ENCODE measurements around the gene TCF7L1.
"Not testable (repeated sequence)": the region's sequence is repeated elsewhere in the genome, so short reads cannot be mapped to it uniquely, and the experiment has no call there.

Gene TCF7L1

DNA sequence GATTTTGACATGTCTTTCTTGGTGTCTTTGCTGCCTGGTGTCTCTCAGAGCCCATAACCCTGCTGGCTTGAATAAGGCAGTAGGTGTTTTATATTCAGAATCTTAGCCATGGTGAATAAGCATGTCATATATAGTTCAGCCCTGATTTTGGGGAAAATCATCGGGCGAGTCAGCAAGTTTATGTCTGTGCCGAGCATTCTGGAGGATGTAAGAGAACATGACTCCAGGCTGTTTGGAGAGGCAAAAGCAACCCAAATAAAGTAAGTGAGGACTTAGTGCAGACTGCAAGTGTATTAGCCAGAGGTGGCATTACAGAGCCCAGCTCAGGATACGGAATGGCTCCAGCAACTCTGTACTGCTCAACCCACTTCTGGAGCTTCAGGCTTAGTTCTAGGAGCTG lies 50.3 kb downstream of the TCF7L1 start:
- no peak for DNase-seq

DNA sequence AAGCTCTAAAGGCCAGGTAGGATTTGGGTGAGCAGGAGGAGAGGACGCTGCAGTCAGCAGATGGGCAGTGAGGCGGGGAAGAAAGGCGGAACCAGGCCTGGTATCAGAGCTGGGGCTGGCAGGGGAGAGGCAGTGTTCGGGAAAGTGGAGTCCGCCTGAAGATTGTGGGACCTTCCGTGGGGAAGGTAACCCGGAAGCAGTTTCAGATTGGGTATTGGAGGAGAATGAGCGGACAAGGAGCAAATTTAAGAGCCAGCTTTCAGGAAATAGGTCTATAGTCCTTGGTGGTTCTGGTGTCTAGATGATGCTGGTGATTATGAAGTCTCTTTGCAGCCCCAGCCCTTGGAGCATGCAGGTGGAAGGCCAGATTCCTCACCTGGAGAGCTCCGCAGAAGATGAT lies 51.0 kb downstream of the TCF7L1 start:
- no peak for DNase-seq

DNA sequence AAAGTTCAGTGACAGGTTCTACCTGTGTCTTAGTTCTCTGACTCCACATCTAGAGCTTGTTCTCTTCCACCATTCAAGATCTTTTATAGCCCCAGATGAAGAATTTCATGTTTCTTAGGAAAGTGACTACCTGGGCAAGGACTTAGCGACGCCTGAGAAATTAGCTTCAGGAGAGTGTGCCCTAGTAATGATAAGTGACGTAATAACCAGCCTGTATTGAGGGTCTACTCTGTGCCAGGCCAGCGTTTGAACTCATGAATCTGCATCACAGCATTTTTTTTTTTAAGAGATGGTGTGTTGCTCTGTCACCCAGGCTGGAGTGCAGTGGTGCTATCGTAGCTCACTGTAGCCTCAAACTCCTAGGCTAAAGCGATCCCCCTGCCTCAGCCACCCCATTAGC lies 51.8 kb downstream of the TCF7L1 start:
- DNase-seq = no peak

DNA sequence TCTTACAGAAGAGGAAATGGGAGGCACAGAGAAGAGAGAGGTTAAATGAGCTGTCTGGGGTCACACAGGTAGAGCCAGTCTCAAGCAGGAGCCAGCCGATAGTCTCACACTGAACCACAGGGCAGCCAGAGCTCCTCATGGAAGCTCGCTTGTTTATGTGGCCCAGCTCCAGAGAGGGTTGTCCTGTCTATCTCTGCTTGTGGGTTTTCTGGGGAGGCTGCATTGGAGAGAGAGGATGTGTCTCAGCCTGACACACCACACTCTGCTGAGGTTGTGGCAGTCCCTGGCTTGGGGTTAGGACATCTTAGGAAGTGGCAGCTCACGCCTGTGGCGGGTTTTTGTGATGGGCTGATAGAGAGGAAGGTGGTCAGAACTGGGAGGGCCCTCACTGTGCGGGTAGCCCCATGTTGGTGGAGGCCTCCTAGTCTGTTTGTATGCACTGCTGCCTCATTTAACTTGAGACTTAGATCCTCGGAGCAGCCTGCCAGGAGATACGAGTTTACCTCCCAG lies 52.3 kb downstream of the TCF7L1 start:
- no peak for DNase-seq

DNA sequence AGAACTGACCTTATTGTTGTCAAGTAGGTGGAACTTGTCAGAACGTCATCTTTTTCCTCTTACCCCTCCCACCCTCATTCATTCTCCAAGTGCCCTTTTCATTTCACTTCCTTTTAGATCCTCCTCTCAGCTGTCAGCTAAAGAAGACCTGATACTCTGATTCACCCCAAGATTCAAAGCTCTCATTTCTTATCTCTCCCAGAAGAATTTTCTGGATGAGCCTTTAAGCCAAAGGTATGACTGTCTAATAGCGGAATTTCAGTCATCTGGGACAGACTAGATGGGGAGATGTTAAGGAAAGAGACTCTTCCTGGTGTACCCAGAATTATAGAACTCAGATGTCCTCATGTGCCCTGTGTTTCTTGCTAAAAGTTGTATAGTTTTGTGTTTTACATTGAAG lies 53.9 kb downstream of the TCF7L1 start:
- DNase-seq = no peak

DNA sequence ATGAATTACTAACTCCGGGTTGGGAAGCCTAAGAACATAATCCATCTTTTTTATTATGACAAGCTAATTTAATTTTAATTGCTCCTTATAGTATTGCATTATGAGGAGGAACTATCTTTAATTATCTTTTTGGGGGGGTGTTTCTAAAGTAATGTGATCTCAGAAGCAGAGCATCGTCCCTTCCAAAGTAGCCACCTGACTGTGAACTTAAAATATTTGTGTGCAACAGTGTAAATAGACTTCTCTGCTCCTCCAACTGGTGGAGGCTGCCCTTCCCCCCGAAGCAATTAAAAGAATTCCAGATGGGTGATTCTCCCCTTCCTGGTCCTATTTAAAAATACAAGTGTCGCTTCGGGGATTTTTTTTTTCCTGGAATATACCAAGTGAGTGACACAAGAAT lies 55.7 kb downstream of the TCF7L1 start:
- DNase-seq = peak; percentile 37

DNA sequence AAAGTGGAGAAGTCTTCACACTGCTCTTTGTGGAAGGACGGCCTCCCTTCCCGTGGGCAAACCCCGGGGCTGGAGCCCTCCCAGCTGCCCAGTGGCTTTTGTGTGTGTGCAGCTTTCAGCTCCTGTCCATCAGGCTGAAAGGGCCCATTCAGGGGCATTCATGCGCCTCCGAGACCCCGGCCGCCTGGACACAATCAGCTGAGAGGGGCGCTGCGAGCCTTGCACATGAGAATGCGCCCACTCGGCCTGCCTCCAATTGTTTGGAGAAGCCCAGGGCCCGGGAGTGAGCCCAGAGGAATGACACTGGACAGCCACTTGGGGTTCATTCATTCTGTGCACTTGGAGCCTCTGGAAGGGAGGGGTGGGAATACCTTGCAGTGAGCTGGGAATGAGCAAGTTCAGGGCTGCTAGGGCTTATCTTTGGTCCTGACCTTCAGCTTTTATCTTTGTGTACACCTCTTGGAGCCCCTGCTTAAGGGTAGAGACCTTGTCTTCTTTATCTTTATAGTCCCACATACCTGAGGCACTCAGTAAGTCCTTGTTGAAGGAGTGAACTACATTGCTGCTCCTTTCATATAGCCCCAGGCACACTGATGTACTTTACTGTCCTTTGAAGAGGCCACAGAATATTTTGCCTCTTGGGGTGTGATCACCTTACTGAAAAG lies 56.5 kb downstream of the TCF7L1 start:
- no peak for DNase-seq

DNA sequence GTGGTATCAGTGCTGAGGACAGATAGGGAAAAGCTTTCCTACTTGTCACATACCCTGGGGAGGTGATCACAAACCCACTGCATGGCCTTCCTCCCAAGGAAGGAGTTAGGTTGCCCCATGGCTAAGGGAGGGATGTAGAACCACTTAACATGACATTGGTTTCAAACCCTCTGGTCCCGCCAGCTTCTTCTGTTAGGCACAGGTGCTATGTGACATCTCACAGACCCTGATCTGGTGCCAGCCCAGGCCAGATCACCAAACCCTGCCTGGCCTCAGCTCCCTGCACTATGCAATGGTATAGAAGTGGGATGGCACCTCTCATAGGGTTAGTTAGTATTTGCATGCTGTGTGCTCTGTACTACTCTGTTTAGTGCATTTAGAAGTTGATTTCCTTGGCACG lies 58.0 kb downstream of the TCF7L1 start:
- DNase-seq = no peak

DNA sequence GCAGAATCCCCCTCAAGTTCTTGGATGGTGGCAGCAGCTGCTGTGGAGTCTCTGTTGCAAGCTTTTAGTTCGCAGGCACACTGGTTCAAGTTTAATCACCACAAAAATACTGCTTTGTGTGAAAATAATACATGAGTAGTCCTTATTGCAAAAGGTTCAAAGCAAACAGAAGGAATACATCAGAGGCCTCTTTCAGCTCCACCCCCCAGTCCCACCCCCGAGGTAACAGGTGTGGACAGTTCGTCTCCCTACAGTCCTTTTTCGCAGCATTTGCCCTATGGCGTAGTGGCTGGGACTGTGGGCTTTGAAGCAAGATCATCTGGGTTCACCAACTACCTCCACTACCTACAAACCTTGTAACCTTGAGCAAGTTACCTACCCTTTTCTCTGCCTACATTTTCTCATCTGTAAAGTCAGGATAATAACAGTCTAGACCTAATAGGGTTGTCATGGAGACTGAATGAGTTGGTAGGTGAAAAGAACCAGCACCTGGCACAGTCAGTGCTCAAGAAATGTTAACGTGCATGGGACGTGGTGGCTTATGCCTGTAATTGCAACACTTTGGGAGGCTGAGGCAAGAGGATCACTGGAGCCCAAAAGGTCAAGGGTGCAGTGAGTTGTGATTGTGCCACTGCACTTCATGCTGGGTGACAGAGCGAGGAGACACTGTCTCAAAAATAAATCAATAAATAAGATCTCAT lies 61.7 kb downstream of the TCF7L1 start:
- no peak for DNase-seq

DNA sequence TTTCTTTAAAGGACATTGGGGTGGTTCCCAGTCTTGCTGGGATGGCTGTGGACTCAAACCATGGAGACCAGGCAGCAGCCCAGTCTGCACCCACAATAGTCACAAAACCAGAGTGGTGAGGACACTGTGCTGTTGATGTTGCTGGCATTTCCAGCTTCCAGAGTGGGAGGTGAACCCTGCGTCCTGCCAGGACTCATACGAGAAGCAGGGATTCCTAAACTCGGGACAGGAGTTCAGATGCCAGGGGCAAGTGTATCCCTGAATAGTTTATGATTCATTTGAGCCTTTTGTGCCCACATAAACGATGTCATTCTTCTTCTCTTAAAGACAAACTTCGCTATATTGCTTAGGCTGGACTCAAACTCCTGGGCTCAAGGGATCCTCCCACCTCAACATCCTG lies 62.8 kb downstream of the TCF7L1 start:
- DNase-seq = no peak

DNA sequence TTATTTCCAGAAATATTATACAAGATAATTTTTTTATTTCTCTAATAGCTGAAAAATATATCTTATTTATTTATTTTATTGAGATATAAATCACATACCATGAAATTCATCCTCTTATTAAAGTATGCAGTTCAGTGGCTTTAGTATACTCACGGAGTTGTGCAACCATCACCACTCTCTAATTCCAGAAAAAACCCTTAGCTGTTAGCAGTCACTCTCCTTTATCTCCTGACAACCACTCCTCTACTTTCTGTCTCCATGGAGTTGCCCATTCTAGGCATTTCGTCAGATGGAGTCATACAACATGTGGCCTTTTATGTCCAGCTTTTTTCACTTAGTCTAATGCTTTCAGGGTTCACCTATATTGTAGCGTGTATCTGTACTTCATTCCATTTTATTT lies 66.5 kb downstream of the TCF7L1 start:
- DNase-seq = no peak

DNA sequence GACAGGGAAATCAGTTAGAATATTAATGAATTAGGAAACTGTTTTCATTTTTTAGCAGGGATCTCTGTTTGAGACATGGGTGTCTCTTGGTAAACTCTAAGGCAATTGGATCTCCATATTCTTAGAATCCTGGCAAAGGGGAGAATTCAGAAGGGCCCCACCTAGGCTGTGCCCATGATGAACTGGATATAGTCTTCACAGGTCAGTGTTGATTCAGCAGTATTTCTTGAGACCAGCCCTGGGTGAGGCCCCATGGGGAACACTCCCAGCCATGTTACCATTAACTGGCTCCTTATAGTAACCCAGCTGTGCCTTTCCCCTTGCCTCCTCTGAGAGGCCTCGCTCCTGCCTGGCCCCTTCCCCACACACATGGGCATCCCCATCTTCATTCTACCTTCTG lies 76.7 kb downstream of the TCF7L1 start:
- DNase-seq = no peak

DNA sequence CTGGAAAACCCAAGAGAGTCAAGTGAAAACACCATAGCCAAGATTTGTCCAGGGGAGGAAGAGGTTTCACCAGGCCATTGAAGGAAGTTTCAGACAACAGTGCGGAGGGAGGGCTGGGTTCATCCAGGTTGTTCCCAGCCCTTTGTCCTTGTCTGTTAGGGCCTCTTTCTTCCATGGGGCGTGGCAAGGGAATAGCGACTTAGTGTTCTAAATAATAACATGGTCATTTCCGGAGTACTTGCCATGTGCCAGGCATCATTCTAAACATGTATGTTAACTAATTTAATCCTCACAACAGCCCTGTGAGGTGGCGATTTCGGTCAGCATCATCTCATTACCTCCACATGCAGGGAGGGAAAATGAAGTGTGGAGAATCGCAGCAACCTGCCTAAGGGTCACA lies 77.3 kb downstream of the TCF7L1 start:
- DNase-seq = no peak

DNA sequence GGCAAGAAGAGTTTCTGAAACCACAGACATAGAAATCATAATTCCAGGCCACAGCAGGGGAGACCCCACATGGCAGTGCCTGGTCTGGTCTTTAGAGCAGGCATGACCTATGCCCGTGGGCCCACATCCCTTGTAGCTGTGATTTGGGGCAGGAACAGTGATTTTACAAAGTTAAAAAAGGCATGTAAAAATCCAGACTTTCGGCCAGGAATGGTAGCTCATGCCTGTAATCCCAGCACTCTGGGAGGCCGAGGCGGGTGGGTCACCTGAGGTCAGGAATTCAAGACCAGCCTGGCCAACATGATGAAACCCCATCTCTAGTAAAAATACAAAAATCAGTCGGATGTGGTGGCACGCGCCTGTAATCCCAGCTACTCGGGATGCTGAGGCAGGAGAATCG lies 78.4 kb downstream of the TCF7L1 start:
- not testable (repeated sequence) for DNase-seq

DNA sequence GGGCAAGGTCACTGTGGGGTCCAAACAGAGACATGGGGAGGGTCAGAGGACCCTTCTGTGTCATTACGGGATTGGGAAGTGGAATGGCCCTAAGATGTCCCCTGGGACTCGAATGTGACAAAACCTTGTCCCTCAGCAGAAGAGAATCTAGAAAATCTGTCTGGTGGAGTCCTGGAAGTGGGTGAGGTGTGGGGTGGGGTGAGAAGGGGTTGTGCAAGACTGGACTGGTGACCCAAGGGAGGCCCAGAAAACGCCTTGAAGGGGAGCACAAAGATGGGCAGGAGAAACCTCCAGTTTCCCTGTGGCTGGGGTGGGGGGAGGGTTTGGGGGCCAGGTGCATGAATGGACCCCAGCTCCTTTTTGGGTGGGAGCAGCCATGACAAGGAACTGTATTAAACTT lies 79.6 kb downstream of the TCF7L1 start:
- no peak for DNase-seq

DNA sequence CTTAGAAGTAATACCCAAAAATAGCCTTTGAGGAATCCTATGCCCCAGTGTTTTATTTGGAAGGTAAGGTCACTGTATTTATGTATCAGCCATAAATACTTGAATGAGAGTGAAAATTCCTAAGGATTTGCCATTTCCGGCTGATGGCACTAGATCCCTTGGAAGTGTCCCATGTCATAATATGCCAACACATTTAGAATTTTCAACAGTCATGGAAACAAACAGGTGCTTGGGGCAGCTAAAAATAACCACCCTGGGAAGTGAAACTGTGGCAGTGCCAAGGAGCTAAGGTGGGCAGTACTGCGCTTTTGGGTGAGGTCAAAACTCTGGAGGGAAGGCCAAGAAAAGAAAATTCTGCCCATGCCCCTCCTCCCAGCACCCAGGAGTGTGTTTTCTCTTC lies 80.2 kb downstream of the TCF7L1 start:
- DNase-seq = no peak

DNA sequence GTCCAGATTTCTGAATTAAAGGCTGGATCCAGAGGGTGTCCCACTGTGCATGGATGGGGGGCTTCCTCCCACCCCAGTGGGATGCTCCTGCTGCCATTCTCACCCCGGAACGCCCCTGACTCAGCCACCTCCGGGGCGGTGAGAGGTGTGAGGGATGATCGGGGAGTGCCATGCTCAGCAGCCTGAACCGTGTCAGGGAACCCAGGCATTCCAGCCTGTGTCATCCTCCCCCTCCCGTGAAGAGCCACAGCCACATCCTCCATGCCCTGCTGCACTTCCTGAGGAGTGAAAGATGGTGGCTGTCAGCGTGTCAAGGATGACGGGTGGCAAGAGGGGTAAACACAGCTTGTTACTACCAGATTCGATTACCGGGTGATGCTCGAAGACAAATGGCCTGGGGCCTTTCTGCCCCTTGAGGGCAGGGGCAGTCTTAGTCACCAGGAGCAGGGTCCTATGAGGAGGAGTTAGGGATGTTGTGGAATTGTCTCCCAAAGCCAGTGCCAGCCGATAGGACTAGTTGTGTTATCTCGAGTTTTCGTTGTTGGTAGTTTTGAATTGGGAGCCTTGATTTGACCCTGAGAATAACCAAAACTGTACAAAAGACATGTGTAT lies 80.8 kb downstream of the TCF7L1 start:
- peak; percentile 63 for DNase-seq

DNA sequence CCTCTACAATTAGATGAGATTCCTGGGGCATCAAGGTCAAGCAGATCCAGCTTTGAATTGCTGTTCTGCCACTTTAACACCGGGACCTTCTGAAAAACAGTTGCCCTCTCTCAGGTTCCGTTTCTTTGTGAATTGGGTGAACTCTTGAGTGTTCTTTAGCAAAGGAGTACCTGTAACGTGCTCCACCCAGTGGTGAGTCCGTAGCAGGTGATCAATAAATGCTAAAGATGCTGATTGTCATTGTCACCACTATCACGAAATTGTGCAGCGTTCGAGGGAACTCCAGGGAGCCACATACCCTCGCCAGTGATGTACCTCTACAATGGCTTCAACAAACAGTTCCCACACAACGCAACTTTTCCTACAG lies 81.9 kb downstream of the TCF7L1 start:
- DNase-seq = no peak

DNA sequence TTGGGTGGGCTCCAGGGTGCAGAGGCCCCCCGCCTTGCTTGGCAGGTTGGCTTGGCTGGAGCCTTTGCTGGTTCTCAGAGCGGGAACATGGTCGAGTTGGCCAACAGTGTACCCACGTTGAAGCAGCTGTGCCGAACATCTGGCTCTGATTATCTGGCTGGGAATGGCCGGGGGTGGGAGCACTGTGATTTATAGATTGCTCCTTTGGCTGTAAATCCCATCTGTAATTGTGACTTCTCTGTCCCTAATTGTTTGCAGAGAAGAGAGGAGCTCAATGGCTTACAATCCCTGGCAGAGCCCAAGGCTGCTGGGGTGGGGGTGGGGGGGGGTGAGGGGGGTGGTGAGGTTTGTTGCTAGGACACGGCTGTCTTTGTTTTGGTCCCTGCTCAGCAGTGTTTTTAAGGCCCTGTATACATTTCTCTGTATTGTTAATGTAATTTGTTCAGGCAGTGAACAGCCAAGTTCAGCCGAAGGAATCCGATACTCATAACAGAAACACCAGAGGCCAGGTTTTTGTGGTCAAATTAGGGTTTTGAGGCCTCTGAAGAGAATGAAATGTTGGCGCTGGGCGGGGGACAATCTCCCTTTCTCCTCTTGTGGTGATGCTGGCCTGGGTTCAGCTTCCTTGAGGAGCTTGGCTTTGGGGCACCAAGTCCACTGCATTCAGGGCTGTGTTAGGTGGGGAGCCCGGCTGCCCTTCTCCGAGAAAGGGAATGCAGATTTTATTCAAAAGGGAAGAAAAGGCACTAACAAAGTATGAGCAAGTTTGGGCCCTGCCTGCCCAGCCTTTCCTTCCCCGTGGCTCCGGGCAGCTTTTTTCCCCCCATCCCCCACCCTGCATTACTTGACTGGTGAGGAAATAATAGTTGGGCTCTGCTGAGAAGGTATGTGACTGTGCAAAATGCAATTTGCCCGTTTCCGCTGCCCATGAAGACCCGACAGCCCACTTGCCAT lies 82.5 kb downstream of the TCF7L1 start:
- peak; percentile 61 for DNase-seq

DNA sequence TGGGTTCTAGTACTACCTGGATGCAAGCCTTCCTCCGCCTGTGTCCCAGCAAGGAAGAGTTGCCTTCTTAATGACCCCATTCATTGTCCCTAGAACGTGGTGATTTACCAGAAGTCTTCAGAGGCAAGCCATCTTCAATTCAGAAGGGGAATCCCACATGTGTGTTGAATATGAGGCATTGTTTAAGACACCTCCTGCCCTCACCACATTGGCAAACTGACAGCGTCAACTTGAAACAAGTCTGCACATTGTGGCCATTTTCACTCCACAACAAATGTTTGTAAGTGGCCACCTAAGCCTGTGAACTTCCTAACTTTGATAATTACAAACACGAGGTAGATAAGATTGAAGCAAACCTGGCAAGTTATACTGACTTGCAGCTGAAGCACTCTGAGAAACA lies 83.7 kb downstream of the TCF7L1 start:
- DNase-seq = no peak

DNA sequence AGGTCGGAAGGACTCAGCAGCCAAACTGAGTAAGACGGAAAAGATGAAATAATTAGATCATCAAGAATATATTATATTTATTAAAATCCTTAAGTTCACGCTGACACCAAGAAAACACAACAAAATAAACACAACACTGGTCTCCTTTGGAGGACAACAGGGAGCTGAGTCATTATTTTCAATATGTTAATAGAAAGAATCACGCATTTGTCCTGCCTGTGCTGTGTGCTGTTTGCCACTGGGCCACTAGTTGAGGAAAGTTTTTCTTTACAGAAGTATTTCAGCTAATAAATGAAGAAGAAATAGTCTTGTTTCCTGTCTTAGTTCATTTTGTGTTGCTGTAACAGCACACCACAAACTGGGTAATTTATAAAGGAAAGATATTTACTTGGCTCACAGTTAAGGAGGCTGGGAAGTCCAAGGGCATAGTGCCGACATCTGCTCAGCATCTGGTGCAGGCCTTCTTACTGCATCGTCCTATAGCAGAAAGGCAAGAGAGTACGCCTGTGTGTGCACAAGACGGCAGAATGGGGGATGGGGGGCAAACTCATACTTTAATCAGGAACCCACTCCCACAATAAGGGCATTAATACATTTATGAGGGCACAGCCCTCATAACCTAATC lies 88.0 kb downstream of the TCF7L1 start:
- no peak for DNase-seq

DNA sequence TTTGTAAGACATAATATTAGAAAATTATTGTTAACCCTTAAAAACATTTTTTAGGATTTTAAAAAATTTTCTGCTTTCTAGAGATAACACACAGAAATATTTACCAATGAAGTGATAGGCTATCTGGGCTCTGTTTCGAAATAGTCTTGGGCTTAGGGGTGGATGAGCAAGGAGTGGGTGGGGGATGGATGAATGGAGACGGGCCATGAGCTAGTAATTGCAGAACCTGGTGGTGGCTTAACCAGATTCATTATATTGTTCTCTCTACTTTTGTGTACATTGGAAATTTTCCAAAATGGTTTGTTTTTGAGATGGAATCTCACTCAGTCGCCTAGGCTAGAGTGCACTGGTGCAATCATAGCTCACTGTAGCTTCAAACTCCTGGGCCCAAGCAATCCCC lies 89.6 kb downstream of the TCF7L1 start:
- no peak for DNase-seq

All from right kidney (tissue), 1 donor.